CD4-positive, alpha-beta T cell treated with Interleukin-2 at 100 ng/mL for 4 hours (primary cell): ENCODE measurements around the gene MTX1.

Experiments used
- DNase-seq: peaks from one replicate; pipeline ENCODE4 v3.0.0-alpha.2; 2020; ENCODE audit warnings: low spot score

The MTX1 gene

DNA sequence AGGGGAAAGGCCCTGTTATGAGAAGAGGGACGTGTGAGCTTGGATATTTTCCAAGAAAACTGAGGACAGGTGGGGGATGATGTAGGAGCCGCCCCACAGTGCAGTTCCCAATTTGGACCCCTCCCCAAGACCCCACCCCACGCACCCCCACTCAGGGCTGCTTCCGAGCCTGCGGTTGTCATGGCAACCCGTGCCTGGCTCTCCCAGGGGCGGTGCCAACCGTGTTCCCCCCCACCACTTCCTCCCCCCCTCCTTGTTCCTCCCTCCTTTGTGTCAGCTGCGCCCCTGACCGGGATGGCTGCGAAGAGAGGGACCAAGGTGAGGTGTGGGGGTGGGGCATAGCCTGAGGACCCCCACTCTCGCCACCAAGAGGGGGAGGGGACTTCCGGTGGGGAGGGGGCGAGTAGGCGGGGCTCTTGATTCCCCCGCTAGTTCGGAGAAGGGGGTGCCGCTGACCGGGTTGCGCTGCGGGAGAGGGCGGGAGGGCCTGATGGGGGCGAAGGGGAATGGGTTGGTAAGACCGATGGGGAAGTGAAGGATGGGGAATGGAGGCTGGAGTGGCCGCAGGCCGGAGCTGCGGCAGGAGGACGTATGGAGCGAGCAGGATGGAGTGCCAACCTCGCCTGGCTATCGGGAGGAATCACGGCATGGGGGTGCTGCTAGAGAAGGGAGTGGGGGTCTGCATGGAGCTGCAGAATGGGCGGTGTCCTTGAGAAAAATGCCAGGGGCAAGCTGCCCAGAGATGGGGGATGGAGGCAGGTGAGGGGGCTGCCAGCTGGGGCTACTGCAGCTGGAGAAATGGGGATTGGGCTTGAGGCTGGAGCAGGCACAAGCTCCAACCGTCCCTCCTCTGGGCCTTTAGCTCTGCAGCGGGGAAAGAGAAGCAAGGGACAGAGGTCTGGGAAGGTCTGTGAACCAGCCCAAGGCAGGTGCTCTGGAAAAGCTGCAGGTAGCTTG lies 33.9 kb upstream of the MTX1 start:
- peak; percentile 73 for DNase-seq

DNA sequence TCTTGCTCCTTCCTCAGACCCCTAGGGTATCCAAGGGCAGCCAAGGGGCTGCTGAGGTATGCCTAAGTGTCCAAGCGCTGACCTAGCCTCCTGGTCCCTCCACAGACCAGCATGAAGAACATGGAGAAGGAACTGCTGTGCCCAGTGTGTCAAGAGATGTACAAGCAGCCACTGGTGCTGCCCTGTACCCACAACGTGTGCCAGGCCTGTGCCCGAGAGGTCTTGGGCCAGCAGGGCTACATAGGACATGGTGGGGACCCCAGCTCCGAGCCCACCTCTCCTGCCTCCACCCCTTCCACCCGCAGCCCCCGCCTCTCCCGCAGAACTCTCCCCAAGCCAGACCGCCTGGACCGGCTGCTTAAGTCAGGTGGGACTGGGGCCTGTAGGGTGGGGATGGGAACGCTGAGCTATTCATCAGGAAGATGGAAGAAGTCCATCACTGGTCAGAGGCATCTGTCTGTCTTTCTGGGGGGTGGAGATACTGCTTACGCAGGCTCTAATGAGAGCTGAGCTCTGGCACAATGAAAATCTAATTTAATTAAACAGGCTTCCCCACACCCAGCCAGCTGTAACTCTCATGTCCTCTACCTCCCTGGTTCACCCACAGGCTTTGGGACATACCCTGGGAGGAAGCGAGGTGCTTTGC lies 33.1 kb upstream of the MTX1 start:
- DNase-seq, result no peak

DNA sequence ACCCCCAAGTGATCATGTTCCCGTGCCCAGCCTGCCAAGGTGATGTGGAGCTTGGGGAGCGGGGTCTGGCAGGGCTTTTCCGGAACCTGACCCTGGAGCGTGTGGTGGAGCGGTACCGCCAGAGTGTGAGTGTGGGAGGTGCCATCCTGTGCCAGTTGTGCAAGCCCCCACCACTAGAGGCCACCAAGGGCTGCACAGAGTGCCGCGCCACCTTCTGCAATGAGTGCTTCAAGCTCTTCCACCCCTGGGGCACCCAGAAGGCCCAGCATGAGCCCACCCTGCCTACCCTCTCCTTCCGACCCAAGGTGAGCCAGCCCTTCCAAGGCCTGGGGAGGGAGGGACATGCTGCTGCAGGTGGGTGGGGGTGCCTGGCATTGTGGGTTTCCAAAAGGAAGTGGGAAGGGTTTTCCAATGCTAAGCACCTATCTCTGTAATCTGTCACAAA lies 32.5 kb upstream of the MTX1 start:
- DNase-seq, result peak; percentile 30

DNA sequence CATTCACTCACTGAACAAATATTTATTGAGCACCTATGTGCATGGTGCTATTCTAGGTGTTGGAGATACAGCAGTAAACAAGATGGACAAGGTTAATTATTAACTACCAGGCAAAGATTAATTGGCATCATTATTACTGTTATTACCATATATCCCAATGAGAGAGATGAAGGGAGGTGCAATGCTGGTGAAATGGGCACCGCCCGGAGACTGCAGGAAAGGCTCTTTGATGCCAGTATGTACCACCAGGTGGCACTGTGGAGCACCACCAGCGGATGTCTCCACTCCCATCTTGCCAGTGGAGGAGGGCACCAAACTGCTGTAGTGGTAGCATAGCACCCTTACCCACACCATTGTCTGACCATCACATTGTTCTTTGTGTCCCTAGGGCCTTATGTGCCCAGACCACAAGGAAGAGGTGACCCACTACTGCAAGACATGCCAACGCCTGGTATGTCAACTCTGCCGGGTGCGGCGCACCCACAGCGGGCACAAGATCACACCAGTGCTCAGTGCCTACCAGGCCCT lies 31.9 kb upstream of the MTX1 start:
- peak; percentile 89 for DNase-seq

DNA sequence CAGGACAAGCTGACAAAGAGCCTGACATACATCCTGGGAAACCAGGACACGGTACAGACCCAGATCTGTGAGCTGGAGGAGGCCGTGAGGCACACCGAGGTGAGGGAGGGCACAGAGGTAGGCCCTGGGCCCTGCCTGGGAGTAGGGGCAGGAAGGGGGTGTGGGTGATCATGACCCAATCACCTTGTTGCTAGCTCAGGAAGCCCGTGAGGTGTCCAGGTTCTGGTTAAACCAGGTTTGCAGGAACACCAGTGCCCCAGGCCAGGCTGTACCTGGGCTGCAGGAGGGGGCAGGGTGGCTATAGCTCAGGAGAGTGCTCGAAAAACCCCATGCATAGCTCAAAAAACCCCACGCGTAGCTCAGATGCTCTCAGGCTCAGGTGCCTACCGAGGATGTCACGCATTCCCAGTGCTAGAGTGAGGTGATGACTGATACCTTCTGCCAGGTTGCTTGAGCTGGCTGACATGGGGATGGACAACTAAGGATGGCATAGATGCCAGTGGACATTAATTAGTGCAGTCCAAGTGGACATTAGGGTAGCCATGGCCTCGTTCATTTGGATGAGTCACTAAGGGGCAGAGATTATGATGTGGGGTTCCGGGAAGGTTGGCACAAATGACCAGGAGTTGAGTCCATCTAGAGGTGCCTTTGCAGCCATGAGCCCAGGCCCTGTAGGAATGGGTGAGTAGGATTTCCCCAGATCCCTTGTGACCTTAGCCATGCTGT lies 31.1 kb upstream of the MTX1 start:
- DNase-seq, result no peak

DNA sequence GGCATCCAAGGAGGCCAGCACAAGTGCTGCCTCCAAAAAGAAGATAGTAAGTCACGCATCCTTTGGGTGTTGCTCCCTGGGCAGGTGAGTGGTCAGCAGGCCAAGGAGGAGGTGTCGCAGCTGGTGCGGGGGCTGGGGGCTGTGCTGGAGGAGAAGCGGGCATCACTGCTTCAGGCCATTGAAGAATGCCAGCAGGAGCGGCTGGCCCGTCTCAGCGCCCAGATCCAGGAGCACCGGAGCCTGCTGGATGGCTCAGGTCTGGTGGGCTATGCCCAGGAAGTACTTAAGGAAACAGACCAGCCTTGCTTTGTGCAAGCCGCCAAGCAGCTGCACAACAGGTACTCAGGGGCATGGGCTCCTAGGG lies 30.6 kb upstream of the MTX1 start:
- DNase-seq, result no peak

DNA sequence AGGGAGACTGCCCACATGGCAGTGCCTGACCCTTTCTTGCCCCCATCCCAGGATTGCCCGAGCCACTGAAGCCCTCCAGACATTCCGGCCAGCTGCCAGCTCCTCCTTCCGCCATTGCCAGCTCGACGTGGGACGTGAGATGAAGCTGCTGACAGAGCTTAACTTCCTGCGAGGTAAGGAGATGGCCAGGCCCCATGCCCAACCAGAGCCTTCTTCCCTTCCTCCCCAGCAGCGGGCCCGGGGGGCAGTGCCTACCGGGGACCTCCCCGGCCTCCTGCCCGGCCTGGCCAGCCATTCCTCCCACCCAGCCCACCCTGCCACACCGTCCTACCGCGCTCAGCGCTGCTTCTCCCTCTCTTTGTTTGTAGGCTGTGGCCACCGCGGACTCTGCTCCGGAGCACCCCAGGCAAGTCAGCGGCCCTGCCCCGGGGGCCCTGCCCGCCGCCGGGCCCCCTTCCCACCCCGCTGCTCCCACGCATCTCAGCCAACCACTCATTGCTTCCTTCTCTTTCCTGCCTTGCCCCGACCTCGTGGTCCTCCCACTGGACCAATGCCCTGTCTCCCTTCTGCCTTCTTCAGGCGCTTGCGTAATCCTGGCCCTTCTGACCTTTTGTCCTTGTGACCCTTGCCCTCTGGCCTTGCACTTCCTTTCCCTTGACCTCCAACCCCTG lies 29.9 kb upstream of the MTX1 start:
- no peak for DNase-seq

DNA sequence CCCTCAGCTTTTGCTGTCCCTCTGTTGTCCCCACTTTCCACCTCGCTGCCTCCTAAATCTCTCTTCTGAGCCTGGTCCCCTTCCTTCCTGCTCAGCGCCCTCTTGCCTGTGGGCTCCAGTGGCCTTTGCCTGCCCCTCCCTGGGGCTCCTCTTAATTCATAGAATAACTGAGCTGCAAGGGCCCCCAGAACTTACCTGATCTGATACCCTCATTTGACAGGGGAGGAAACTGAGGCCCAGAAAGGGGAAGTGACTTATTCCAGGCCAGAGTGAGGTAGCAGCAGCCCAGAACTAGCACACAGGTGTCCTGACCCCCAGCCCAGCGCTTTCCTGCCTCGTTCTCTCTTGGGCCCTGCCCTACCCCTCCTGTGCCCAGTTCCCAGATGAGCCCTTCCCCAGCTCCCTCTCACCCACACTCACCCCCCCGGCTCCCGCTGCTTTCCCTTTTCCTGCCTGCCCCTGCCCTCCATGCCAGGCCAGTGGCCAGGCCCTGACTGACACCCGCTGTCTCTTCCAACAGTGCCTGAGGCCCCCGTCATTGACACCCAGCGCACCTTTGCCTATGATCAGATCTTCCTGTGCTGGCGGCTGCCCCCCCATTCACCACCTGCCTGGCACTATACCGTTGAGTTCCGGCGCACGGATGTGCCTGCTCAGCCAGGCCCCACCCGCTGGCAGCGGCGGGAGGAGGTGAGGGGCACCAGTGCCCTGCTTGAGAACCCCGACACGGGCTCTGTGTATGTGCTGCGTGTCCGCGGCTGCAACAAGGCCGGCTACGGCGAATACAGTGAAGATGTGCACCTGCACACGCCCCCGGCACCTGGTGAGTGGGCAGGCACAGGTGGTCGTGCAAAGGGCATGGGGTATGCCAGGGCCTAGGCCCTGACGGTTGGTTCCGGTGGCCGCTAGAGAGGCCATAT lies 29.1 kb upstream of the MTX1 start:
- no peak for DNase-seq

DNA sequence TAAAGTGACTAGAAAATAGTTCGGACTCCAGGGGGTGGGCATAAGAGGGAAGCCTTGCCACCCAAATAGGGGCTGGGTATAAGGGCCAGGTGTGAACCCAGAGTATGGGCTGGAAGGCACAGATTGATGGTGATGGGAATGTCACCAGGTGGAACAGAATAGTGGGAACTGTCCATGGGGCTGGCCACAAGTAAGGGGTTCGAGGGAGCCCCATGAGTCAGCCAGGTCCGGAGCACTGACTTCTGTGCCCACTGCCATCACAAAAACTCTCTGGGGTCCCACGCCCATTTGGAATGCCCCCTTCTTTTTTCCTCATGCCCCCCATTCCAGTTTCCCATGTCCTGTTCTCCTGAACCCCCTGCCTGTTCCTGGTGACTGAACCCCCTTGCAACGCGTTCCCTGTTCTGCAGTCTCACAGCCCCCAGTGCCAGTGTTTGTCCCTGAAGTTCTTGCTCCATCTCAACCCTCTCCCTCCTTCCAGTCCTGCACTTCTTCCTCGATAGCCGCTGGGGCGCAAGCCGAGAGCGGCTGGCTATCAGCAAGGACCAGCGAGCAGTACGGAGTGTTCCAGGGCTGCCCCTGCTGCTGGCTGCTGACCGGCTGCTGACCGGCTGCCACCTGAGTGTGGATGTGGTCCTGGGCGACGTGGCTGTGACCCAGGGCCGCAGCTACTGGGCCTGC lies 27.0 kb upstream of the MTX1 start:
- no peak for DNase-seq

DNA sequence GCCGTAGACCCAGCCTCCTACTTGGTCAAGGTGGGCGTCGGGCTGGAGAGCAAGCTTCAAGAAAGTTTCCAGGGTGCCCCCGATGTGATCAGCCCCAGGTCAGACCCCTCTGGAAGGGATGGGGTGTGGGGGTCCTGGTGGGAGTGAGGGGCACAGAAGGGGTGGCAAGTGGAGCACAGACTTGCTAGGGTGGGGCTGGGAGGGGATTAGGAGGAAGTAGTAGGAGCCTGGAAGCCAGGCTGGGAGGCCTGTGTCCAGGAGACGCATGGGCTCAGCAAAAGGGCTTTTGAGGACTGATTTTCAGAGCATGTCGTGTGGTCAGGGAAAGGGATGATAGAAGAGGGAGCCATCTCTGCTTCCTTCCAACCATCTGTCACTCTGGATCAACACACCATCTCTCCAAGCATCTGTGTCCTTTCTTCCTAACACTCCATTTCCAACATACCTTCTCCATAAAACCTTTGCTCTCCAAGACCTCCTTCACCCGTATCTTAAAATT lies 26.4 kb upstream of the MTX1 start:
- no peak for DNase-seq

DNA sequence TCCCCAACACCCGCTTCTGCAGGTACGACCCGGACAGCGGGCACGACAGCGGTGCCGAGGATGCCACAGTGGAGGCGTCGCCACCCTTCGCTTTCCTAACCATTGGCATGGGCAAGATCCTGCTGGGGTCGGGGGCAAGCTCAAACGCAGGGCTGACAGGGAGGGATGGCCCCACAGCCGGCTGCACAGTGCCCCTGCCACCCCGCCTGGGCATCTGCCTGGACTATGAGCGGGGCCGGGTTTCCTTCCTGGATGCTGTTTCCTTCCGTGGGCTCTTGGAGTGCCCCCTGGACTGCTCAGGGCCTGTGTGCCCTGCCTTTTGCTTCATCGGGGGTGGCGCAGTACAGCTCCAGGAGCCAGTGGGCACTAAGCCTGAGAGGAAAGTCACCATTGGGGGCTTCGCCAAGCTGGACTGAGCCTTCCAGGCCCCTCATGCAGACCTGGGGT lies 24.7 kb upstream of the MTX1 start:
- DNase-seq, result no peak

DNA sequence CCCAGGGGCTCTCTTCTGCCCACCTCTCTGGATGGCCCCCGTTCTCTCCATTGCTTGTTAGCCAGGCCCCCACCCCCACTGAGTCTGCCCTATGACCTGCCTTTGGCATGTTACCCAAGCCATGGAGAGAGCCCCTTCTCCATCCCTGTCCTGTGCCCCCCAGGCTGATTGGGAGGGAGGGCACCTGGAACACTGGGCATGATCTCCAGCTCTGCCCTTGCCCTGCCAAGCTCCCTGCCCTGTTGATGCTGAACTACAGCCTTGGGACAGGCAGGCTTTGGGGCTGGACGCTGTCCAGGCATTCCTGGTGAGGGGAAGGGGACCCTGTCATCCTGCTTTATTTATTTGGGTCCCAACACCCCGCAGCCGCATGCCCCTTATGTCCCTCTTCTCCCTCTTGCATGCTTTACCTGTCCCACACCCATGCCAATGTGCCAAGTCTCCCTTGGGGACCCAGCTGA lies 24.1 kb upstream of the MTX1 start:
- DNase-seq, result no peak

DNA sequence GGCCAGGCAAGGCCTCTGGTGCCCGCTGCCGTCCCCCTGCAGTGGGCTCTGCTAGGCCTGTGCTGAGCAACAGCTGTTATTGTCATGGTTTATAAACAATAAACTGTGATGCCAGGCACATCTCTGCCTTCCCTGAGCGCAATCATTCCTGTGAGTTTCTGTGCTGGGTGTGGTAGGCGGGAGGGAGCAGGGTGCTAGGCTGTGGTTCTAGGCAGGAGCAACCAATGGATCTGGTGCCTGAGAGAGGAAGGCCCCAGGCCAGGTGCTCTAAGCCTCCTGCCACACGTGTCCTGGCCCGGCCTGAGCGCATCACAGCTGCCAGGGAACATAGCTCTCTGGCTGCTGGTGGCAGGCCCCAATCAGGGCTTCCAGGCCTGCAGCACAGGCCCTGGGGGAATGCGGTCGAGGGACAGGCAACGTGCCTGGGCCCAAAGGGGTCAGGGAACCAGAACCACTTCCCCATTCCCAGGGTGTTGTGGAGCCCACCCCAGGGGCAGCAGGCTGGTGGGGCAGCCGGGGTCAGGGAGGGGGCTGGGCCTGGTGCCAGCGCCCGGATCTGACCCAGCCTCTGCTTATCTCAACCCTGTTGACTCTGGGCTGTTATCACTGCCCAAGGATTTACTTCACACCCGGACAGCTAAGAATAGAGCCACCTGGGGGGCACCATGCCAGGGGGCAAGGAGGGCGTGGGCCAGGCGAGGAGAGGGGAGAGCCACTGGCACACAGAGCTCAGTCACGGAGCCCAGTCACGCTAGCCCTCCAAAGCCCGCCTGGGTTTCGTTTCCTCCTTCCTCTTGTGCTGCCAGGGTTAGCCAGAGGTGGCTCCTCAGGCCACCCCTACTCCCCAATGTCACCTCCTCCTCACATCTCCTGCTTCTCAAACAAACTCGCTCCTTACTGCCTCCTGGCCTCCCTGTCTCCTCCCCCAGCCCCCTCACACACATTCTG lies 23.4 kb upstream of the MTX1 start:
- DNase-seq, result no peak

DNA sequence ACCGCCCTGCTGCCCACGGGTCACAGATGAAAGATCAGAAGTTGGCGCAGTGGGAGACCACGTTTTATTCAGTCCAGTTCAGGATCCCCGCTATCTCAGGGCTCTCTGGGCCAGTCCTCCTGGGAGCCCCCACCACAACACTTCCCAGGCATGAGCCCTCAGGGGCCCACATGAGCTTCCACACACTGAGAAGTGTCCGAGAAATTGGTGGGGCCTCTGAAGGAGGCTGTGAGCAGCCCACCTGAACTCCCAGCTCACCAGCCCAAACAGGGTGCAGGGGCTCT lies 22.8 kb upstream of the MTX1 start:
- no peak for DNase-seq

DNA sequence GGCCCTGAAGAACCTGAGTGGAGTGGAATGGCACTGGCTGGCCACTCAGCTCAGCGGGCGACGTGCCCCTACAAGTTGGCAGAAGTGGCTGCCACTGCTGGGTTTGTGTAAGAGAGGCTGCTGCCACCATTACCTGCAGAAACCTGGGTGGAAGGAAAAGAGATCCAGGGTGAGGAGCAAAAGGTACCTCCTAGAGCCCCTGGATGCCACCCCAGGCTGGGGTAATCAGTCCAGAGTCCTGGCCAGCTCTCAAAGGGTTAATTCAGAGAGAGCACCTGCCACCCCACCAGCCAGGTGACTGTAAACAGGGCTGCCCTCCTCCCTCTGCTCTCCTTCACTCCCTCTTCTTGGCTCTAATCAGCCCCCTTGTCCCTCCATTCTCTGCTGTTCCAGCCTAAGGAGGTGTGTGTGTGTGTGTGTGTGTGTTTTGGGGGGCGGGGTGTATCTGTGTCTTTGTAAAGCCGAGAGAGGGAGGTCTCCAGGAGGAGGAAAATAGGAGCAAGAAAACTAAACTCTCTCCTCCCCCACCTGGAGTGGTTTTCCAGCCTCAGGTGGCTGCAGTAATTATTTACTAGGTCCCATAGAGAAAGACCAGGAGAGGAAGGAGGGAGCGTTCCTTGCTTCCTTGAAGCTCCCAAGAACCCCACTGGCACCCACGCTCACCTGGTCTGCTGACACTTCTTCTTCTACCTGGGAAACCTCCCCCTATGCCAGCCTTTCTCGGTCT lies 22.3 kb upstream of the MTX1 start:
- no peak for DNase-seq

DNA sequence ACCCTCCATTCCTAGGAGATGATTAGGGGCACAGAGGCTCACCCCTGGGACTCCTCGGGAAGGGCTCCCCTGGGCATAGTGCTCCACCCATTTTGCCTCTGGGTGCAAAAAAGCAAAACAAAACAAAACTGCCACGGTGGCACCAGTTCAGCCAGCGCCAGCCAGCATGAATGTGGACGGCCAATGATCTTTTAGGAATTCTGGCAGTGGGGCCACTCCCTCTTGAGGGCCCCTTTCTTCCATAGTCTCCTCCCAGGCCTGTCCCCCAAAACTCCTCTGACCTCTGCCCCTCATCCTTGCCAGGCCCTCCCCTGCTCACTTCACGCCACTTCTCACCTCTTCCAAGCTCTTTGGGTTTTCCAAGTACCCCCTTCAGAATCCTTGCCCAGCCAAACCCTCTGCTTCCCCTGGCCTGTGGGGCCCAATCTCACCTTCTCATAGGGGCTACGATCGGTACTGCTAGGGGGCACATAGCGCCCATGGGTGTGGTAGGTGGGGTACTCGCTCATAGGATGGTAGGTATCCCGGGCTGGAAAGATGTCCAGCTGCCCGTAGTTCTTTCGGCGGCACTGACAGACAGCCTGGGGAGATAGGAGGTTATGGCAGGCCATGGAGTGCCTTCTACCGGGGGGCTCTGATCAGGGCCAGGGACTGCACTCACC lies 21.6 kb upstream of the MTX1 start:
- no peak for DNase-seq

DNA sequence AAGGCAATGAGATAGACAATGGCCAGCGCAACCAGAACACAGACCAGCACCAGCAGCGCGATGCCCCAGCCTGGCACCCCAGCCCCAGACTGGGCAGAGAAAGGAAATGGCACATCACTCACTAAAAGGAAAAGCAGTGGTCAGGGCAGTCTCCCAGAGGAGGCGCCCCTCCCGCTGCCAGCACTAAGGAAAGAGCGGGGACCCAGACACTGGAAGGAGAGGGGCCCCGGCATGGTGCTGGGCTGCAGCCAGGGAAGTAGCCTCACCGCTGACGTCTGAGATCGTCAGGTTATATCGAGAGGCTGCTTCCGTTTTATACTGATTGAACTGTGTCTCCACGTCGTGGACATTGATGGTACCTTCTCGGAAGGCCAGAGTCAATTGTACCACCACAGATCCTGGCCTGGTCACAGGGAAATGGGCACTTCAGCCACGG lies 21.0 kb upstream of the MTX1 start:
- no peak for DNase-seq

DNA sequence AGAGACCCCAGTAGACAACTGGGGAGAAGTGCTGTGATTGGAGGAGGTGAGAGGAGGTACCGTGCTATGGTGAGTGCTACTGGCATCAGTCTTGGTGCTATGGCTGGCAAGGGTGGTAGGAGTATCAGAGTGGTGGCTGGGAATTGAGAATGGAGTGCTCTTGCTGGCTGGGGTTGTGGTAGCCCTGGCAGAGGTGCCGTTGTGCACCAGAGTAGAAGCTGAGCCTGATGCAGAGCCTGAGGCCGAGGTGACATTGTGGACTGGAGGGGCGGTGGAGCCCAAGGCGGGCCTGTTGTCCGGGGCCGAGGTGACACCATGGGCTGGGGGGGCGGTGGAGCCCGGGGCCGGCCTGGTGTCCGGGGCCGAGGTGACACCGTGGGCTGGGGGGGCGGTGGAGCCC lies 20.2 kb upstream of the MTX1 start:
- no peak for DNase-seq
